HG02759 (cell line): Measurements from ENCODE around the gene GNL1.
"Not testable (repeated sequence)": the region's sequence is repeated elsewhere in the genome, so short reads cannot be mapped to it uniquely, and the experiment has no call there.

ENCODE experiments used
- ATAC-seq: cut with Tn5 transposase; IDR thresholded peaks from one replicate; pipeline ENCODE4 v1.9.1; 2021; ENCODE audit warnings: mild to moderate bottlenecking, moderate library complexity; ENCODE audit not compliant: unreplicated experiment

GNL1 gene

DNA sequence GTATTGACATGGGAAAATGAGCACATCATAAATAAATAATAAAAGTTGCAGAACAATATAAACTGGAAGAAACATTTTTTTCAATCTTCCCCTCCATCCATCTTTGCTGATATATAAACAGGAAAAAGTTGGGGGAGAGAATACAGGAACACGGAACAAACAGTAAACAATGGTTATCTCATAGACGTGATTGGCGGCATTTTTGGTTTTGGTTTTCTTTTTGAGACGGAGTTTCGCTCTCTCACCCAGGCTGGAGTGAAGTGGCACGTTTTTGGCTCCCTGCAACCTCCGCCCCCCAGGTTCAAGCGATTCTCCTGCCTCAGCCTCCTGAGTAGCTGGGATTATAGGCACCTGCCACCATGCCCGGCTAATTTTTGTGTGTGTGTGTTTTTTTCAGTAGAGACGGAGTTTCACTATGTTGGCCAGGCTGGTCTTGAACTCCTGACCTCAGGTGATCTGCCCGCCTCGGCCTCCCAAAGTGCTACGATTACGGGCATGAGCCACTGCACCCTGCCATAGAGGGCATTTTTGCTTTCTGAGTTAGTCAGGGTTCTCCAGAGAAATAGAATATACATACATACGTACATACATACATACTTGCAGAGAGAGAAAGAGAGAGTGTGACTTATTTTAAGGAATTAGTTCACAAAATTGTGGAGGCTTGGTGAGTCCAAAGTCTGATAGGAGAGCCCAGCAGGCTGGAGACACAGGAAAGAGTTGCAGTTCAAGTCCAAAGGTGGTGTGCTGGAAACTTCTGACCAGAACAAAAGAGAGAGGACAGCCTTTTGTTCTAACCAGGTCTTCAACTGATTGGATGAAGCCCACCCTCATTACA, 22.6 kb downstream of the GNL1 start:
- no peak for ATAC-seq

DNA sequence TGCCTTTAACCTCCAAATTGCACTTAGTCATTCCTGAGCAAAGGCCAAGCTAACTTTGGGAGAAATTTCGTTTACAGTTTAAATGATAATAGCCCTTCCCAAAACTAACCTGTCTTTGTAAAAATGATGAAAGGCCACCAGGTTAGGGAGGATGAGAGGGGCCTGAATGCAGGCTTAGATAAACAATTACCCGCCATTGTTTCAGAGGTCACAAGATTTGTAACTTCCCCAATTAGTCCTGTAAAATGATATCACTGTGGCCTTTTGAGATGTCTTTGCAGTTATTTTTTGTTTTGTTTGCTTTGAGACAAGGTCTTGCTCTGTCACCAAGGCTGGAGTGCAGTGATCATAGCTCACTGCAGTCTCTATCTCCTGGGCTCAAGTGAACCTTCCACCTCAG, 26.3 kb downstream of the GNL1 start:
- ATAC-seq: no peak

- not testable (repeated sequence) for ATAC-seq
Observed at GRCh38 chr6:30529349-30529875, 26.9 kb downstream of the GNL1 start.

DNA sequence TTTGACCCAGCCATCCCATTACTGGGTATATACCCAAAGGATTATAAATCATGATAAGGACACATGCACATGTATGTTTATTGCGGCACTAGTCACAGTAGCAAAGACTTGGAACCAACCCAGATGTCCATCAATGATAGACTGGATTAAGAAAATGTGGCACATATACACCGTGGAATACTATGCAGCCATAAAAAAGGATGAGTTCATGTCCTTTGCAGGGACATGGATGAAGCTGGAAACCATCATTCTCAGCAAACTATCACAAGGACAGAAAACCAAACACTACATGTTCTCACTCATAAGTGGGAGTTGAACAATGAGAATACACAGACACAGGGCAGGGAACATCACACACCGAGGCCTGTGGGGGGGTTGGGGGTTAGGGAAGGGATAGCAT, 29.8 kb downstream of the GNL1 start:
- not testable (repeated sequence) for ATAC-seq

DNA sequence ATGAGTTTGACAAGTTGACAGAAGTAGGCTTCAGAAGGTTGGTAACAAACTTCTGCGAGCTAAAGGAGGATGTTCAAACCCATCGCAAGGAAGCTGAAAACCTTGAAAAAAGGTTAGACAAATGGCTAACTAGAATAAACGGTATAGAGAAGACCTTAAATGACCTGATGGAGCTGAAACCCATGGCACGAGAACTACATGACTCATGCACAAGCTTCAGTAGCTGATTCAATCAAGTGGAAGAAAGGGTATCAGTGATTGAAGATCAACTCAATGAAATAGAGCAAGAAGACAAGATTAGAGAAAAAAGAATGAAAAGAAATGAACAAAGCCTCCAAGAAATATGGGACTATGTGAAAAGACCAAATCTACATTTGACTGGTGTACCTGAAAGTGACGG, 34.3 kb downstream of the GNL1 start:
- ATAC-seq: not testable (repeated sequence)

GRCh38 chr6:30521082-30521481, 35.2 kb downstream of the GNL1 start:
- not testable (repeated sequence) for ATAC-seq

DNA sequence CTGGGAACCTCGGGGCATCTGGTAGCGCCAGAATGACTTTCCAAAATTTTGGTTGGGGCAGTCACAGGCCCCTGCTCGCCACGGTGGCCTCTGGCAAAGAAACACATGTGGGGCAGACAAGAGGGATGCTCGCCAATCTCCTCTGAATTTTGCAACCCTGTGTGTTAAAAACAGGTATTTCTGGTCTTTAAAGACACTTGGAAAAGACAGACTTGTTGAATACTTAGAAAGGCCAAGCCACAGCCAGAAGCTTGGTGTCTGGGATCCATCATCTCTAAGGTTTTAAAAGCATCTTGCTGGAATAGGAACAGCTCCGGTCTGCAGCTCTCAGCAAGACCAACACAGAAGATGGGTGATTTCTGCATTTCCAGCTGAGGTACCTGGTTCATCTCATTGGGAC, 35.8 kb downstream of the GNL1 start:
- no peak for ATAC-seq

- ATAC-seq: not testable (repeated sequence)
Observed at GRCh38 chr6:30518505-30519145, 37.7 kb downstream of the GNL1 start.

DNA sequence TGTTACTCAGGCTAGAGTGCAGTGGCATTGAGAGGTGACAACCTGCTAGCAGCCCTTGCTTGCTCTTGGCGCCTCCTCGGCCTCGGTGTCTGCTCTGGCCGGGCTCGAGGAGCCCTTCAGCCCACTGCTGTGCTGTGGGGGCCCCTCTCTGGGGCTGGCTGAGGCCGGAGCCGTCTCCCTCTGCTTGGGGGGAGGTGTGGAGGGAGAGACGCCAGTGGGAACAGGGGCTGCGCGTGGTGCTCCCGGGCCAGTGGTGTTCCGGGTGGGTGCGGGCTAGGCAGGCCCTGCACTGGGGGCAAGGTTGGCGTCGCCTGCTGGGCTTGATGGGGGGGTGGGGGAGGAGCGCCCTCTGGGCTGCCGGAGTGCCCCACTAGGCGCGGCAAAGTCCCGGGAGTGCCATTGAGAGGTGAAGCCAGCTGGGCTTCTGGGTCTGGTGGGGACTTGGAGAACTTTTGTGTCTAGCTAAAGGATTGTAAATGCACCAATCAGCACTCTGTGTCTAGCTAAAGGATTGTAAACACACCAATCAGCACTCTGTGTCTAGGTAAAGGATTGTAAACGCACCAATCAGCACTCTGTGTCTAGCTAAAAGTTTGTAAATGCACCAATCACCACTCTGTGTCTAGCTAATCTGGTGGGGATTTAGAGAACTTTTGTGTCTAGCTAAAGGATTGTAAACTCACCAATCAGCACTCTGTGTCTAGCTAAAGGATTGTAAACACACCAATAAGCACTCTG, 38.4 kb downstream of the GNL1 start:
- not testable (repeated sequence) for ATAC-seq

DNA sequence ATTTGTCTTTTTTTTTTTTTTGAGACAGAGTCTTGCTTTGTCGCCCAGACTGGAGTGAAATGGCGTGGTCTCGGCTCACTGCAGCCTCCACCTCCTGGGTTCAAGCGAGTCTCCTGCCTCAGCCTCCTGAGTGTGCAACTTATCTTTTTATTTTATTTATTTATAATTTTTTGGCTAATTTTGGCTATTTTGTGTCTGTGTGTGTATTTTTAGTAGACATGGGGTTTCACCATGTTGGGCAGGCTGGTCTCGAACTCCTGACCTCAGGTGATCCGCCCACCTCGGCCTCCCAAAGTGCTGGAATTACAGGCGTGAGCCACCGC, 39.6 kb downstream of the GNL1 start:
- not testable (repeated sequence) for ATAC-seq

DNA sequence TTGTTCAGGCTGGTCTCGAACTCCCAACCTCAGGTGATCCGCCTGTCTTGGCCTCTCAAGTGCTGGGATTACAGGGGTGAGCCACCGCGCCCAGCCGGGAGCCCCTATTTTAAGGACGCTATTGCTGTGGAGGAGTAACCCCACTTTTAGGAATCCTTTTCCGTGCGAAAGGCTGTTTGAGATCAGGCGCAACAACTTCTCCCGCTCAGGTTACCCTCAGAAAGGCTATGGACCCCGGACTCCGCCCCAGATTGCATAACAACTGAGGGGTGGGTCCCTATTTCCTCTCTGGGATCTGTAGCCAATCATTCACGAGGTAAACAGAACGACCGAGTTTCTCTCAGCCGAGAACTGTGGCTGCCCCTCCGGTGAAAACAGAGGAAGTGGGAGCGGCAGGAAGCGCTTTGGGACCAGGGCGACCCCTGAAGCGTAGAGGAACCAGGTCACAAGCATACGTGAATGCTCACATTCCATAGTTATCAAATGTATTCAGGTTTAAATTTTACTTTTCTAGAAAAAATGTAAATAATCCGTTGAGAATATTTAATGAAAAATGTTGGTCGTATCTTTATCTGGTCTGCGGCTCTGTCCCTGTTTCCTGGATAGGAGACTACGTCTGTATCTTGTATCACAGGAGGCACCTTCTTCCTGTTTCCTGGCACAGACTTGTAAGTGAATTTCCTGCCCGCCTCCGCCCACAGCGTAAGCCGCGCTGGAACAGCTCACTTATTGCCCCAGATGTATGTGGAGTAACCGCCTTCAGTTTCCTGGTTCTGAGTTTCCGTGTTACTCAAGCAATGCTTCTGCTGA, 40.1 kb downstream of the GNL1 start:
- peak; percentile 76 for ATAC-seq

- ATAC-seq: no peak
Observed at GRCh38 chr6:30515106-30515505, 41.2 kb downstream of the GNL1 start.

GRCh38 chr6:30513451-30513850, 42.8 kb downstream of the GNL1 start:
- no peak for ATAC-seq

DNA sequence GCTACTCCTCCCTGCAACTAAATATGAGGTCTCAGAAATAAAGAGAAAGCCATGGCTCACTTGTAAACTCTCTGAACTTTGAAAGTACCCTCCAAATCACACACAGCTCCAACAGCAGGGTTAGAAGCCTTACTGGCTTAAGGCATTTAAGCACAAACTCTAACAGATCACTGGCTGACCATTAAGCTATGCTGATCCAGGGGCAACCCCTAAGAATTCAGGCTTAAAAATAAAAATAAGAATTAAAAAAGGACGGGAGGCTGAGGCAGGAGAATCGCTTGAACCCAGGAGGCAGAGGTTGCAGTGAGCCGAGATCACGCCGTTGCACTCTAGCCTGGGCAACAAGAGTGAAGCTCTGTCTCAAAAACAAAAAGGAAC, 45.1 kb downstream of the GNL1 start:
- no peak for ATAC-seq

GRCh38 chr6:30510419-30511168, 45.7 kb downstream of the GNL1 start:
- no peak for ATAC-seq

DNA sequence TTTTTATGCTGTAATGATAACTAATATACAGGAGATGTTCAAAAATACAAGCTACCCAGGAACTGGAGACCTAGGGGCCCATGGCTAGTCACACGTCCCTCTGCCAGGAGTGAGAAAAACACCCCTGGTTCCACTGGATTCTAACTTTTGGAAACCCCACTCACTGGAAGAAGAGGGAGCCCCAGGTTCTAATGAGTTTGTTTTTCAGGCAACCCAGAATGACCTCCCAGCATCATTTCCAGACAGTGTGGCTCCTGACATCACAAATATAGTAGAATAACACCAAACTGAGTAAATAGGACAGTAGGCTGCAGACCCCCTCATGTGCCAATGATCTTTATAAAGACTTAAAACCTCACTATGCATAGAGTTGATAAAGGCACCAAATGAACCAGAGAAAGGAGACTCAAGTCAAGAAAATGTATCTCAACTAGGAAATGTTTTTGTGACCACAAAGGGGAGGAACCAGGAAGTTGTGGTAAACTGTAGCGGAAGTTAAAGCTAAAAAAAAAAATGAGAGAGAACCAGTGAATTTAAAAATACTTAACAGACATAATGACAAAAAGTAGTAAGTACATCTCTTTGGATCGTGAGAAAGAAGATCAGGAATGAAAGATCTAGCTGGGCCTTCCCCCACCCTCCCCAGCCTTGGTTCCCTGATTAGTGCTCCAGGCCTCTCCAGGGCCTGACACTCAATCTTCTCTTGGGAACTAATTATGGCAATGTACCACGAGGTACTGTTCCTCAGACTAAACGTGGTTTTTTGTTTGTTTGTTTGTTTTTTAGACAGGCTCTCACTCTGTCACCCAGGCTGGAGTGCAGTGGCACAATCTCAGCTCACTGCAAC, 47.2 kb downstream of the GNL1 start:
- peak; percentile 46 for ATAC-seq

DNA sequence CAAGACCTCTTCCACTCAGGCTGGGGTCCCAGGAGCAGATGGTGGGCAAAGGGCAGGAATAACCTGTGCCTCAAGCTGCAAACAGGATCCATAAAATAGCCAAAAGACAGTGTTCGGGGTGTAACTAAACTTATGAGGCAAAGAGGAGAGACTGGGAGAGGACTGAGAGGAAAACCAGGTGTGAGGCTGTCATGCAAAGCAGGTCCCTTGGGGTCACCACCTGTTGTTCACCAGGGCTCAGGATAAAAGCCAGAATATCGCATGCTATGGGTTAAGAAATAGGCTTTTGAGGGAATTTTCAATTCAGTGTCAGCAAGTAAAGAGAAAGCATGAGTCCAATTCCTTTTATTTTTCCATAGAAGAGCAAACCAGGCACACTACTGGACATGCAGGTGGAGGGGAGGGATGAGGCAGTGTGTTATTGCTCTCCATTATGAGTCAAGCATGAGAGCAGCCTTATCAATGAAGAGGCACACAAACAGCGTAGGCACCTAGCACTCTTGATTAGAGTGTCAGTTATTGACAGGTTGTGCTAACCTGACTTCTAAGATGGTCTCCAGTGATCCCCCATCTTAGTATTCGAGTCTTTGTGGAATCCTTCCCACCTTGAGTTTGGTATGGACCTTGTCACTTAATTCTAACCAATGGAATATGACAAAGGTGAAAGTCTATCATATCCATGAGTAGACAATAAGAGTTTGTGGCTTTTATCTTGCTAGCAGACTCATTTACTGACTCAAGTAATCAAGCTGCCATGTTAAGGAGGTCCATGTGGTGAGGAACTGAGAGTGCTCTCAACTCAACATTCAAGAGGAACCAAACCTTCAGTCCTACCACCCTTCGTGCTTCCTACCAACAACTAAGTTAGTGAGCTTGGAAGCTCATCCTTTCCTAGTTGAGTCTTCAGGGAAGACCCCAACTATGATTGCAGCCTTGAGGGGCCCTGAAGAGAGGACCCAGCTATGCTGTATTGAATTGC, 48.2 kb downstream of the GNL1 start:
- peak; percentile 43 for ATAC-seq
